Measurements from ENCODE around the gene KIAA2012.

The KIAA2012 gene

GRCh38 chr2:202037086-202037485 lies 36.0 kb upstream of the KIAA2012 start:
- Mint-ChIP-seq H3K4me3 (no peak overlapping the region), H3K36me3 (ENCODE audit: low read depth) (no peaks in the 10 kb centered on the region), H3K4me1 (ENCODE audit: low read depth) (peaks cover 12% of the 10 kb centered on the region)

DNA sequence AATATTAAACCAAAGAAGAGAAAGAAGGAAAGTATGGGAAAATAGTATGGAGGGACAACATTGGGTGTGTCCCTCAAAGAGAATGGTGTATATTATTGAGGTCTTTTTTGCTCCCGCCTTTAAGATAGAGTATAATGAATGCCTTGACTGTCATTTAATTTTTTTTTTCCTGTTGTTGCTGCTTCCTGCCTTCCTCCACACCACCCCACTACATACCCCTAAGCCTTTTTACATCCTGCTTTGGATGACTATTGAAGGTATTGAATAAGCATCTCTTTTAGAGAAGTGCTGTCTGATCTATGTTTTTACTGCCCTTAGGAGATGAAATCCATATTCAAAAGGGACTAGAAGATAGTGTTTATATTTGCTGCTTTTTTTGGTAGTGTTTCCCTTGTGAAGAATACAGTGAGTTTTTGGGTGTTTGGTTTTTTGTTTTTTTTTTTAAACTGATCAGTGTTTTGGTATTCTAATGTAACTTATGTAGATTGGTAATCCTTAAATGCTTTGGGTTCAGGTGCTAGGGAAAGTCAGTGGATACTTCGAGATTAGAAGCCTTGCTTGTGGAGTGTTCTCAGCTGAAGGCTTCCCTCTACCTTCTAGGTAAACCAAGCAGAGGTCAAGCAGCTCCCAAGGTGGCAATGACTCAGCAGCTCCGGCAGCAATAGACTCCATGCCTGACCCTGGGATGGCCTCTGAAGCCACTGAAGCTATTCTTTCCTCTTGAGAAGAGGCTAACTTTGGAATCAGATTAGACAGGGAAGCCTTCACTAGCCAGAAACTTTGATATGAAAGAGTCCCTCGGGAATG lies 34.4 kb upstream of the KIAA2012 start:
- H3K4me3 Mint-ChIP-seq = no peak overlapping the region
- H3K27me3 Mint-ChIP-seq (ENCODE audit: low read depth) = peaks cover 38% of the 10 kb centered on the region
- H3K27ac Mint-ChIP-seq = no peak overlapping the region
- no peaks in the 10 kb centered on the region for H3K9me3 Mint-ChIP-seq
- H3K4me1 Mint-ChIP-seq (ENCODE audit: low read depth) = peaks cover 5% of the 10 kb centered on the region
- no peaks in the 10 kb centered on the region for H3K36me3 Mint-ChIP-seq (ENCODE audit: low read depth)

More at GRCh38 chr2:202037086-202037485, 36.0 kb upstream of the KIAA2012 start:
- H3K9me3 Mint-ChIP-seq = no peaks in the 10 kb centered on the region
- H3K27me3 Mint-ChIP-seq (ENCODE audit: low read depth) = peaks cover 45% of the 10 kb centered on the region
- no peak overlapping the region for H3K27ac Mint-ChIP-seq

DNA sequence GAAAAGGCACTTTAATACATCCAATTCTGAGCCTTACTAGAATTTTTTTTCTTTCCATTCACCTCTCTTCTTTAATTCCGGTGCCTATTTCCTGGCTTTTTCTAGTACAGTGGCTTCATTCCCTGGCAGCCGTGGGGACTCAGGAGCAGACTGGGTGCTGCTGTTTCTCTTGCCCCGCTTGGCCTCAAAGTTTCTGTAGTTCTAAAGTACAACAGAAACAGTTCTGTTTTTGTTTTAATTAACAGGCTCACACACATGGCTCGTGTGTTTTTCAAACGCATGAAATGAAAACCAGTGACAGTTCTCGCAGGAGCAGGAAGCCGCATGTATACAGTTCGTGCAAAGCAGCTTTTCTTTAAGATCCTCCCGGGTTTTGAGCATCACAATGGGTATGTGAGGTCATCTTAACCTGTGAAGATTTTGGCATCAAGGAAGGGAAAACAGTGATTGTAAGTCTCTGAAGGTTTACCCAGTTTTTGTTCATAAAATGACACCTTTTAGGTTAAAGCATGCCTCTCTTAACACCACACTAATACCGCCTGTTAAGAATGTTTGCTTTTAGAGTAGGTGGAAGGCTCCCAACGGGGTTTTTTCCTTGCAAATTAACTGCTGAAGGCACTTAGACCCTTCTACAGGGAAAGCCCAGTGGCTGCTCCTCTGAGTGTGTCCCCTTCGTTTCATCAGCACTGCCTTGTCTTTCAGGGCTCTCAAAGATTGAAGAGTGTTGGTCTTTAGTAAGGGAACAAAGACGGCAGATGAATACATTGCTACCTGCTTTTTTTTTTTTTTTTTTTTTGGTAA lies 33.6 kb upstream of the KIAA2012 start:
- Mint-ChIP-seq H3K27ac (no peak overlapping the region), H3K4me1 (ENCODE audit: low read depth) (peaks cover 5% of the 10 kb centered on the region), H3K9me3 (no peaks in the 10 kb centered on the region), H3K36me3 (ENCODE audit: low read depth) (no peaks in the 10 kb centered on the region), H3K27me3 (ENCODE audit: low read depth) (peaks cover 40% of the 10 kb centered on the region), H3K4me3 (no peak overlapping the region)

DNA sequence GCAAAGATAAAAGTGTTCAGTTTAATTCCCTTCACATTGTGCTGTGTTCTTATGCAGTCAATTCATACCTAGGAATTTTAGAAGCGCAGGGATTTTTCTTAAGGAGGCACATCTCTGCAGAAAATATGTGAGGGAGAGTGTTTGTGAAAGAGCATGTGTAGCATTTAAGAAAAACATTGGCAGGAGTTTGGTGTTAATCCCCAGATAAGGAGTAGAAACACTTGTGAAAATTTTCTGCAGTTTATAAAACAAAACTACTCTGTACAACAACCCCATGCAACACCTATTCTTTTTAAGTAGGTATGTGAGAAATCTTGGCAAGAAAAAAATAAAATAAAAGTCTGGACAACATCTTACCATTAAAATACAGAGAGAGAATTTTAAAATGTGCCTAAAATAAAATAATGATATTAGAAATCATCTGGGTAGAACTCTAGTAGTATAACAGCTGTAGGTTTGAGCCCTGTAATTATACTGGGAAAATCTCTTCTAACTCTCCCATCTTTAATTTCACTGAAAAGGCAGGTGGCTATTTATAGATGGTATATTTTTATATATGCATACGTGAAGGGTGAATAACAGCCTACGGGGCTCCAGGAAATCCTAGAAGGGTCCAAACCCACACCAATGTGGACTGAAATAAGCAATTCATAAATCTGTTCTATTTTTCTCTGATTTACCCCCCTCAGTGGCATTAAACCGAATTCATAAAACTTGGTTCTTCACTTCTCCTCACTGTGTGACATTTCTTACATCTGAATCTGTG lies 32.8 kb upstream of the KIAA2012 start:
- no peaks in the 10 kb centered on the region for H3K9me3 Mint-ChIP-seq
- no peak overlapping the region for H3K4me3 Mint-ChIP-seq
- H3K27ac Mint-ChIP-seq = no peak overlapping the region
- no peaks in the 10 kb centered on the region for H3K36me3 Mint-ChIP-seq (ENCODE audit: low read depth)
- H3K27me3 Mint-ChIP-seq (ENCODE audit: low read depth) = peaks cover 45% of the 10 kb centered on the region
- peaks cover 2% of the 10 kb centered on the region for H3K4me1 Mint-ChIP-seq (ENCODE audit: low read depth)

GRCh38 chr2:202042444-202042843 lies 30.6 kb upstream of the KIAA2012 start:
- Mint-ChIP-seq H3K4me1 (ENCODE audit: low read depth) (peaks cover 2% of the 10 kb centered on the region), H3K9me3 (no peaks in the 10 kb centered on the region), H3K36me3 (ENCODE audit: low read depth) (no peaks in the 10 kb centered on the region), H3K27me3 (ENCODE audit: low read depth) (peaks cover 52% of the 10 kb centered on the region), H3K27ac (no peak overlapping the region), H3K4me3 (no peak overlapping the region)

GRCh38 chr2:202043475-202043874 lies 29.6 kb upstream of the KIAA2012 start:
- H3K36me3 Mint-ChIP-seq (ENCODE audit: low read depth) = no peaks in the 10 kb centered on the region
- H3K27me3 Mint-ChIP-seq (ENCODE audit: low read depth) = peaks cover 54% of the 10 kb centered on the region
- no peaks in the 10 kb centered on the region for H3K9me3 Mint-ChIP-seq
- H3K4me3 Mint-ChIP-seq = no peak overlapping the region
- H3K4me1 Mint-ChIP-seq (ENCODE audit: low read depth) = peaks cover 1% of the 10 kb centered on the region
- H3K27ac Mint-ChIP-seq = no peak overlapping the region

- peaks cover 52% of the 10 kb centered on the region for H3K27me3 Mint-ChIP-seq (ENCODE audit: low read depth)
- H3K4me3 Mint-ChIP-seq = no peak overlapping the region
- H3K36me3 Mint-ChIP-seq (ENCODE audit: low read depth) = no peaks in the 10 kb centered on the region
- no peaks in the 10 kb centered on the region for H3K4me1 Mint-ChIP-seq (ENCODE audit: low read depth)
- no peak overlapping the region for H3K27ac Mint-ChIP-seq
- H3K9me3 Mint-ChIP-seq = no peaks in the 10 kb centered on the region
Measured at GRCh38 chr2:202044777-202045176, 28.3 kb upstream of the KIAA2012 start.

DNA sequence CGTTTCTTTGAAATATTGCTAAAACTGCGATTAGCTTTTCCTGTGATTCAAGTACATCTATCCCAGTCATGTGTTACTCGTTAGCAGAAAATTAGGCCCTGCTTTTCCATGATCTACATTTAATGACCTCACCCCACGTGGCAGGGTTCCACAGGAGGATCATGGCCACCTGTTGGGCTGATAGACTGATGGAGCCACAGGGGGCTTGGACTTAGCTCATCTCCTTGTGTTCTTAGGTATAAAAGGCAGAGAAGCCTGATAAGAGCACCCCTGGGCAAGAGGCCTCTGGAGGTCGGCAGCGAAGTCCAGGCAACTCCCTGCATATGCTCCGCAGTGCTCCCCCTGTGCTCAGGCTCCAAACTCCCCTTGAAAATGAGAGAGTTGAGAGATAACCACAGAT lies 26.5 kb upstream of the KIAA2012 start:
- Mint-ChIP-seq H3K4me3 (no peak overlapping the region), H3K9me3 (no peaks in the 10 kb centered on the region), H3K4me1 (ENCODE audit: low read depth) (no peaks in the 10 kb centered on the region), H3K36me3 (ENCODE audit: low read depth) (no peaks in the 10 kb centered on the region), H3K27ac (no peak overlapping the region), H3K27me3 (ENCODE audit: low read depth) (peaks cover 47% of the 10 kb centered on the region)

DNA sequence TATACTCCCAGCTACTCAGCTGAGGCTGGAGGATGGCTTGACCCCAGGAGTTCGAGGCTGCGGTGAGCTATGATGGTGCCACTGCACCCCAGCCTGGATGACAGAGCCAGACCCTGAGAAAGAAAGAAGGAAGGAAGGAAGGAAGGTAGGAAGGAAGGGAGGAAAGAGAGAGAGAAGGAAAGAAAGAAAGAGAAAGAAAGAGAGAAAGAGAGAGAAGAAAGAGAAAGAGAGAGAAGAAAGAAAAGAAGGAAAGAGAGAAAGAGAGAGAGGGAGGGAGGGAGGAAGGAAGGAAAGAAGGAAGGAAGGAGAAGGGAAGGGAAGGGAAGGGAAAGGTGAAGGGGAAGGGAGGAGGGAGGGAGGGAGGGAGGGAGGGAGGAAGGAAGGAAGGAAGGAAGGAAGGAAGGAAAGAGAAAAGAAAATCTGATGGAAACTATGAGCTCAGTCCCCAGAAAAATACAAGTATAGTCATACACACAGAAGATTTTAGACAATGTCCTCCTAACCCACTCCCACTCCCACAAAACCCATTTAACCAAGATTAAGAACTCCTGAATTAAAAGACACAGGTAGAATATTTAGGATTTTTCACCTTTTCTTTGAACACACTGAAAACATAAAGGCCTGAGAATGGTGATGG lies 23.8 kb upstream of the KIAA2012 start:
- Mint-ChIP-seq H3K27me3 (ENCODE audit: low read depth) (peaks cover 58% of the 10 kb centered on the region), H3K4me3 (no peak overlapping the region), H3K9me3 (no peaks in the 10 kb centered on the region), H3K36me3 (ENCODE audit: low read depth) (no peaks in the 10 kb centered on the region), H3K4me1 (ENCODE audit: low read depth) (no peaks in the 10 kb centered on the region), H3K27ac (no peak overlapping the region)

DNA sequence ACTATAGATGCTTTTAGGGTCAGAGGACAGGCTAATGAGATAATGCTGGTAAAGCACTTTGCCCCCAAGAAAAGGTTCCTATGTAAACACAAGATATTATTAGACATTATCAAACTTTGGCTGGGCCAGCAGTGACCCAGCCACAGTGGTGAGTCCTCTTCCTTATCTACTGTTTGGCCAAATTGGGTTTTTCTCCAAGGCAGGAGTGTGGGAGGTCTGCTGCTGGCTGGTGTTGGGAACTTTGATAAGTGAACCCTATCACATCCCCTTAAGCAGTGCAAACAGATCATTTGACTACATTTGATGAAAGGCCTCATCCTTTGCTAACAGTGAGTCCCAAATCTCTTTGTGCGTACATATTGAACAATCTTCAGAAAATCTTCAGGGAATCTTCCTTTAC lies 23.2 kb upstream of the KIAA2012 start:
- H3K36me3 Mint-ChIP-seq (ENCODE audit: low read depth) = no peaks in the 10 kb centered on the region
- no peak overlapping the region for H3K27ac Mint-ChIP-seq
- H3K4me3 Mint-ChIP-seq = no peak overlapping the region
- no peaks in the 10 kb centered on the region for H3K4me1 Mint-ChIP-seq (ENCODE audit: low read depth)
- H3K27me3 Mint-ChIP-seq (ENCODE audit: low read depth) = peaks cover 51% of the 10 kb centered on the region
- H3K9me3 Mint-ChIP-seq = no peaks in the 10 kb centered on the region

GRCh38 chr2:202050652-202051051 lies 22.4 kb upstream of the KIAA2012 start:
- Mint-ChIP-seq H3K36me3 (ENCODE audit: low read depth) (no peaks in the 10 kb centered on the region), H3K4me1 (ENCODE audit: low read depth) (no peaks in the 10 kb centered on the region), H3K27me3 (ENCODE audit: low read depth) (peaks cover 51% of the 10 kb centered on the region), H3K9me3 (no peaks in the 10 kb centered on the region), H3K27ac (no peak overlapping the region), H3K4me3 (no peak overlapping the region)

GRCh38 chr2:202051499-202052161 lies 21.4 kb upstream of the KIAA2012 start:
- H3K9me3 Mint-ChIP-seq = no peaks in the 10 kb centered on the region
- peaks cover 55% of the 10 kb centered on the region for H3K27me3 Mint-ChIP-seq (ENCODE audit: low read depth)
- H3K4me3 Mint-ChIP-seq = no peak overlapping the region
- no peaks in the 10 kb centered on the region for H3K36me3 Mint-ChIP-seq (ENCODE audit: low read depth)
- H3K4me1 Mint-ChIP-seq (ENCODE audit: low read depth) = no peaks in the 10 kb centered on the region
- H3K27ac Mint-ChIP-seq = no peak overlapping the region

DNA sequence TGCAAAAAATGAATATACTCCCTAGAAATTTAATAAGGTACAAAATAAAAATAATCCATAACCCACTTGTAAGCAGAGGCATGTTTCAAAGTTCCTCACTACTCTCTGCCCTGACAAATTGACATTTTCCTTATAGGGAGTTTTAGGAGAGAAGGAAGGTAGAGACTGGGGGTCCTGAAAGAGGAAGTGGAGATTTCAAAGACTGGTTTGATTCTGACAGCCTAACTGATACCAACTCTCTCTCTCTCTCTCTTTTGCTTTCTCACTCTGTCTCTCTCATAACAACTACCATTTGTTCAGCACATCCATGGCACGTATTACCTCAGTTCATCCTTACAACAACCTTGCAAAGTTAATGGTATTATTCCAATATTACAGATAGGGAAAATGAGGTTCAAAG lies 20.8 kb upstream of the KIAA2012 start:
- no peaks in the 10 kb centered on the region for H3K4me1 Mint-ChIP-seq (ENCODE audit: low read depth)
- H3K27me3 Mint-ChIP-seq (ENCODE audit: low read depth) = peaks cover 56% of the 10 kb centered on the region
- H3K9me3 Mint-ChIP-seq = no peaks in the 10 kb centered on the region
- H3K36me3 Mint-ChIP-seq (ENCODE audit: low read depth) = no peaks in the 10 kb centered on the region
- H3K27ac Mint-ChIP-seq = no peak overlapping the region
- no peak overlapping the region for H3K4me3 Mint-ChIP-seq

DNA sequence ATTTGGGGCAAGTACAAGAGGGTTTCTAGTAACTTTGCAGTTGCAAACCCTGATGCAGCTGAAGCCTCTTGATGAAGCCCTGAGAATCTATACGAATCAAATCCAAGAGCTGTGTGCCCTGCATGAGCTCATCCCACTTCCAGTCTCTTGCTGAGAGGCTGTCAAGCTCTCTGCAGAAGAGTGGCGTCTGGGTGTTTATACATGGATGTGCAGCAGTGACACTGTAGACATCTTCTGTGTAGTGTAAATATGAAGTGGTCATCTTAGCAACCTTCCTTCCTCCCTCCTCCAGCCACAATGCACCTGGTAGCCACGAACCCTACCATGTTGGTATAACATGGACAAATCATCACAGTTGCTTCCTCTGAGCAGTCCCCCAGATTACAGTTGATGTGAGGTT lies 18.4 kb upstream of the KIAA2012 start:
- H3K27me3 Mint-ChIP-seq (ENCODE audit: low read depth) = peaks cover 46% of the 10 kb centered on the region

More for the DNA sequence above, 18.4 kb upstream of the KIAA2012 start:
- no peaks in the 10 kb centered on the region for H3K4me1 Mint-ChIP-seq (ENCODE audit: low read depth)
- no peaks in the 10 kb centered on the region for H3K9me3 Mint-ChIP-seq
- no peak overlapping the region for H3K4me3 Mint-ChIP-seq
- no peak overlapping the region for H3K27ac Mint-ChIP-seq
- no peaks in the 10 kb centered on the region for H3K36me3 Mint-ChIP-seq (ENCODE audit: low read depth)
